GM13977 (cell line): ENCODE data around the gene DNAH17.
A peak's percentile ranks its signal among the peaks of the same experiment; 100 is the strongest.

ENCODE experiments used
- DNase-seq: peaks from one replicate; pipeline ENCODE4 v3.0.0; 2012; ENCODE audit warnings: low spot score
- CTCF ChIP-seq: IDR thresholded peaks from 2 replicates; pipeline ENCODE4 v1.5.1; 2012; ENCODE audit warnings: mild to moderate bottlenecking, control low read depth; ENCODE audit not compliant: insufficient read depth; ENCODE audit errors: extremely low read depth, missing control alignments
- in situ Hi-C: fragments of 300-500 bp; cut with MboI; formaldehyde crosslinking; loops from one replicate; pipeline ENCODE4 v1.12.0; 2022; ENCODE audit warnings: low sequenced_read_pairs, low pct_unique_long_range_greater_than_20kb, mixed read lengths, inconsistent platforms; ENCODE audit not compliant: unreplicated experiment

DNAH17 gene

GRCh38 chr17:78387977-78388941, 188.9 kb downstream of the DNAH17 start:
- TF ChIP-seq CTCF = no peak
- in situ Hi-C loops = no loop called here
- DNase-seq = peak; percentile 62

GRCh38 chr17:78384479-78385175, 192.6 kb downstream of the DNAH17 start:
- no peak for DNase-seq
- in situ Hi-C loops = no loop called here
- TF ChIP-seq CTCF = no peak

GRCh38 chr17:78383725-78384471, 193.3 kb downstream of the DNAH17 start:
- peak; percentile 67 for DNase-seq
- TF ChIP-seq CTCF = no peak
- in situ Hi-C loops = no loop called here

GRCh38 chr17:78381601-78382232, 195.5 kb downstream of the DNAH17 start:
- no peak for DNase-seq
- in situ Hi-C loops = no loop called here
- no peak for TF ChIP-seq CTCF

GRCh38 chr17:78380370-78380769, 196.8 kb downstream of the DNAH17 start:
- no peak for DNase-seq
- in situ Hi-C loops = no loop called here
- no peak for TF ChIP-seq CTCF

- DNase-seq = no peak
- no peak for TF ChIP-seq CTCF
- in situ Hi-C loops = no loop called here
These were observed 198.1 kb downstream of the DNAH17 start for GRCh38 chr17:78379131-78379491.
